Stimulated activated CD4-positive, alpha-beta T cell treated with anti-CD3 and anti-CD28 coated beads, Interleukin-4, amount 100 ng/mL, for 1 hour (primary cell): ENCODE data around the gene PLEKHA4.
"Not testable (repeated sequence)": the region's sequence is repeated elsewhere in the genome, so short reads cannot be mapped to it uniquely, and the experiment has no call there.

Experiments used
- DNase-seq: peaks from one replicate; pipeline ENCODE4 v3.0.0-alpha.2; 2020

PLEKHA4 gene

DNA sequence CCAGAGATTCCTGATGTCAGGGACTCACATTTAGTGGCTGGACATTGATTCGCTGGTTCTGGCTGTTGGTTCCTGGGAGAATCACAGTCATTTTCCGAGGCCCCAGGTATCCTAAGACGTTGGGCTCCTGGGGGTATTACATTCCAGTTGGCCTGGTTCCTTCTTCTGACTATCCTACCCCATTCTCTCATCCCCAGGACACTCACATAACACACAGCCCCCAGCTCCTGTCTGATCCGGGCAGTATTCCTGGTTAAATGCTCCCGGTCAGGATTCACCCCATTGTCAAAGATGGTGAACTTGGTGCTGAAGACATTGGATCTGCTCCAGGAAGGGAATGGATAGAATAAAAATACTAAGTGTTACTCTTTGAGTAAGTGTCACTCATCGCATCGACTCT is 15.3 kb upstream of the PLEKHA4 start:
- no peak for DNase-seq

DNA sequence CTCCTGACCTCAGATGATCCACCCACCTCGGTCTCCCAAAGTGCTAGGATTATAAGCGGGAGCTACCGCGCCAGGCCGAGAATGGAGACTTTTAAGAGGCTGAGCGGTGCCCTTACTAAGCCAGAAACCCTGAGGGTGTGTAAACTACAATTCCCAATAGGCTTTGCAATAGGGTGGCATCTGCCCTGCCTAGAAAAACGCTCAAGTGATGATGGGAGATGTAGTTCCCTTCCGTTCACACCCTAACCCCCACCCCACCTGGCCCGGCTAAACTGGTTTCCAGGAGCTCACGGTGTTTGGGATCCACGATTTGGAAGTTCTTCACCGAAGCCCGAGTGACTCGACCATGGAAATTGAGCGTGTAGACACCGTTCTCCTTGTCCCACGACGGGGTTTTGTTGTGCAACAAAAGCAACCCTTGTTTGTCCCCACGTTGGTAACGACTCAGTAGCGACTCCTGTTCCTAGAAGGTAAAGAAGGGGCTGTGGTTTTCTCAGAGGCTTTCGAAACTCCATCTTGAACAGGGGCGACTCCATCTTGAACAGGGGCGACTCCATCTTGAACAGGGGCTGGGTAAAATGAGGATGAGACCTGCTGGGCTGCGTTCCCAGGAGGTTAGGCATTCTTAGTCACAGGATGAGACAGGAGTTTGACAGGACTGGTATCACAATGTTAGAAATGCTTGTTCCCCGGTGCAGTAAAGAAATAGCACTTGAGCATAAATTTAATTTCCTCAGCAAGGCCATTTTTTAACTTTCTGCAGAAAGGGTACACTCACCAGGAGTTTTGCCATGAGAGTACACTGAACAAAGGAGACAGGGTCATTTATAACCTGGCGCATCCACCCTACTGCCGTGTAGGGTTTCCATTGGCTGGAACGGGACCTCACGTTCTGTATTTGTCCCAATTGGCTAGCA is 13.6 kb upstream of the PLEKHA4 start:
- DNase-seq: no peak

DNA sequence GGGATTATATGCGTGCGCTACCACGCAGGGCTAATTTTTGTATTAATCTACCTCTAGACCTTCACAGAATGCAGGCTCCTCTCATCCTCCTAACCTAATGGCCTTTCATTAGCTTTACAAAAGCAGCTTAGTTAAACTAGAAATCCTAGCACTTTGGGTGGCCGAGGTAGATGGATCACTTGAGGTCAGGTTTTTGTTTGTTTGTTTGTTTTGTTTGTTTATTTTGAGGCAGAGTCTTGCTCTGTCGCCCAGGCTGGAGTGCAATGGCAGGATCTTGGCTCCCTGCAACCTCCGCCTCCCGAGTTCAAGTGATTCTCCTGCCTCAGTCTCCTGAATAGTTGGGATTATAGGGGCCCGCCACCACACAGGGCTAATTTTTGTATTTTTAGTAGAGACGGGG is 11.3 kb upstream of the PLEKHA4 start:
- DNase-seq: not testable (repeated sequence)

DNA sequence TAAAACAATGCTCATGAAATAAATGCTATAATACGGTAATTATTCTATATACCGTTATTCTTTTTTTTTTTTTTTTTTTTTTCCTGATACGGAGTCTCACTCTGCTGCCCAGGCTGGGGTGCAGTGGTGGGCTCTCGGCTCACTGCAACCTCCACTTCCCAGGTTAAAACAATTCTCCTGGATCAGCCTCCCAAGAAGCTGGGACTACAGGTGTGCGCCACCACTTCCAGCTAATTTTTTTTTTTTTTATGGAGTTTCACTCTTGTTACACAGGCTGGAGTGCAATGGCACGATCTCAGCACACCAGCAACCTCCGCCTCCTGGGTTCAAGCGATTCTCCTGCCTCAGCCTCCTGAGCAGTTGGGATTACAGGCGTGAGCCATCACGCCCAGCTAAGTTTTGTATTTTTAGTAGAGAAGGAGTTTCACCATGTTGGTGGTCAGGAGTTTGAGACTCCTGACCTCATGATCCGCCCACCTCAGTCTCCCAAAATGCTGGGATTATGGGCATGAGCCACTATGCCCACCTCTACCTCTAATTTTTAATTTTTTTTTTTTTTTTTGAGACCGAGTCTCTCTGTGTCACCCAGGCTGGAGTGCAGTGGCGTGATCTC is 10.7 kb upstream of the PLEKHA4 start:
- DNase-seq: no peak

DNA sequence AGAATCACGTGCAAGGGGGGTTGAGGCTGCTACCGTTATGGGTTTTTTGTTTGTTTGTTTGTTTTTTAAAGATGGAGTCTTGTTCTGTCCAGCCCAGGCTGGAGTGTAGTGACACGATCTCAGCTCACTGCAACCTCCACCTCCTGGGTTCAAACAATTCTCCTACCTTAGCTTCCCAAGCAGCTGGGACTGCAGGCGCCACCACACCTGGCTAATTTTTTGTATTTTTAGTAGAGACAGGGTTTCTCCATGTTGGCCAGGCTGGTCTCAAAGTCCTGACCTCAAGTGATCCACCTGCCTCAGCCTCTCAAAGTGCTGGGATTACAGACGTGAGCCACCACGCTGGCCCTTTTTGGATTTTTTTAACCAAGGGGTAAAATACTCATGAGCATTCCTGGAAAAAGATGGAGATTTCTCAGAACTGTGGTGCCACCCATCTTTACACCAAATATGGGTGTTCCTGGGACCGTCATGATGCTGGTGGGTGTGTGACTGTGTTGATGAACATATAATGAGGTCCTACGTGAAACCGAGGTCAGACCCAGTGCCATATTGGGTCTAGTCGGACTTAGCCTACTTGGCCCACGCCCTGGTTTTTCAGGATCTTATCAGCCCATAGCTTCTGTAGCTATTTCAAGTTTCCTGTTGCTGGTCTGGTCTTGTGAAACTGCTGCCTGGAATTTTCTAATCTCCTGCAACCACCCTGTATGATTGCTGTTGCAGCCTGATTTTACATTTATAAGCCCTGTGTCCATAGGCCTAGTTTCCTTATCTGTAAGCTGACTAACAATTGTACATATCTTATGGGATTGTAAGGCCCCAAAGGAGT is 10.0 kb upstream of the PLEKHA4 start:
- no peak for DNase-seq

DNA sequence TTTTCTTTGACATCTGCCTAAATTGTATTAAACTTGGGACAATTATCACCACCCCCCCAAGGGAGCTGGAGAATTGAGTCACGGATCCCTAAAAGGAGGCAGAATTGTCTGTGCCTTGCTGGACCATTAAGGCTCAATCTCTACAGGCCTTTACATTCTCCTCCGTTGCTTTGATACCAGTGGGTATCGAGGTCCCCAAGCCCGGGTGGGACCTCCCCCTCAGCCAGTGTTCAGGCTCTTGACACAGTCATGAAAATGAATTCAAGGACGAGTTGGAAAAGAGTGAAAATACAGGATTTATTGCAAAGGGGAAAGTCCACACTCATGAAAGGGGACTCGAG is 9.4 kb upstream of the PLEKHA4 start:
- no peak for DNase-seq

DNA sequence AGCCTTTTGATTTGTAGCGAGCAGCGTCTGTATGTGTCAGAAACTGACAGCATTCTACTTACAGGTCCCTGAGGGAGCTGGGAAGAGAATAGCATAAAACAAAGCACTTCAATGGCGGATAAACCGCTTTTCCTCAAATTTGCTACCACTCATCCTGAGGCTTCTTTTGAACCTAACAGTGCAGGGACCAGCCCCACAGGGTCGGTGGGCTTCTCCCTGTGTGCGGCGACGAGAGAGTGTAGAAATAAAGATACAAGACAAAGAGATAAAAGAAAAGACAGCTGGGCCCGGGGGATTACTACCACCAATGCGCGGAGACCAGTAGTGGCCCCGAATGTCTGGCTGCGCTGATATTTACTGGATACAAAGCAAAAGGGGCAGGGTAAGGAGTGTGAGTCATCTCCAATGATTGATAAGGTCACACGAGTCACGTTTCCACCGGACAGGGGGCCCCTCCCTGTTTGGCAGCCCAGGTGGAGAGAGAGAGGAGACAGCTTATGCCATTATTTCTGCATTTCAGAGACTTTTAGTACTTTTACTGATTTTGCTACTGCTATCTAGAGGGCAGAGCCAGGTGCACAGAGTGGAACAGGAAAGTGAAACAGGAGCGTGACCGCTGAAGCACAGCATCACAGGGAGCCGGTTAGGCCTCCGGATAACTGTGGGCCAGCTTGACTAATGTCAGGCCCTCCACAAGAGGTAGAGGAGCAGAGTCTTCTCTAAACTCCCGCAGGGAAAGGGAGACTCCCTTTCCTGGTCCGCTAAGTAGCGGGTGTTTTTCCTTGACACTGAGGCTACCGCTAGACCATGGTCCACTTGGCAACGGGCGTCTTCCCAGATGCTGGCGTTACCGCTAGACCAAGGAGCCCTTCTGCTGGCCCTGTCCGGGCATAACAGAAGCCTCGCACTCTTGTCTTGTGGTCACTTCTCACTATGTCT is 7.9 kb upstream of the PLEKHA4 start:
- peak; percentile 59 for DNase-seq

DNA sequence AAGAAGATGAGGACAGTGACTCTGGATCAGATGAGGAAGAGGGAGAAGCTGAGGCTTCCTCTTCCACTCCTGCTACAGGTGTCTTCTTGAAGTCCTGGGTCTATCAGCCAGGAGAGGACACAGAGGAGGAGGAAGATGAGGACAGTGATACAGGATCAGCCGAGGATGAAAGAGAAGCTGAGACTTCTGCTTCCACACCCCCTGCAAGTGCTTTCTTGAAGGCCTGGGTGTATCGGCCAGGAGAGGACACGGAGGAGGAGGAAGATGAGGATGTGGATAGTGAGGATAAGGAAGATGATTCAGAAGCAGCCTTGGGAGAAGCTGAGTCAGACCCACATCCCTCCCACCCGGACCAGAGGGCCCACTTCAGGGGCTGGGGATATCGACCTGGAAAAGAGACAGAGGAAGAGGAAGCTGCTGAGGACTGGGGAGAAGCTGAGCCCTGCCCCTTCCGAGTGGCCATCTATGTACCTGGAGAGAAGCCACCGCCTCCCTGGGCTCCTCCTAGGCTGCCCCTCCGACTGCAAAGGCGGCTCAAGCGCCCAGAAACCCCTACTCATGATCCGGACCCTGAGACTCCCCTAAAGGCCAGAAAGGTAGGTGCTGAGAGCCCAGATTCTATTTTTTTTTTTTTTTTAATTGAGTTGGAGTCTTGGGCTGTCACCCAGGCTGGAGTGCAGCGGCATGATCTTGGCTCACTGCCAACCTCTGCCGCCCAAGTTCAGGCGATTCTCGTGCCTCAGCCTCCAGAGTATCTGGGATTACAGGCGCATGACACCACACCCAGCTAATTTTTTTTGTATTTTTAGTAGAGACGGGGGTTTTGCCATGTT is 6.1 kb upstream of the PLEKHA4 start:
- peak; percentile 12 for DNase-seq

DNA sequence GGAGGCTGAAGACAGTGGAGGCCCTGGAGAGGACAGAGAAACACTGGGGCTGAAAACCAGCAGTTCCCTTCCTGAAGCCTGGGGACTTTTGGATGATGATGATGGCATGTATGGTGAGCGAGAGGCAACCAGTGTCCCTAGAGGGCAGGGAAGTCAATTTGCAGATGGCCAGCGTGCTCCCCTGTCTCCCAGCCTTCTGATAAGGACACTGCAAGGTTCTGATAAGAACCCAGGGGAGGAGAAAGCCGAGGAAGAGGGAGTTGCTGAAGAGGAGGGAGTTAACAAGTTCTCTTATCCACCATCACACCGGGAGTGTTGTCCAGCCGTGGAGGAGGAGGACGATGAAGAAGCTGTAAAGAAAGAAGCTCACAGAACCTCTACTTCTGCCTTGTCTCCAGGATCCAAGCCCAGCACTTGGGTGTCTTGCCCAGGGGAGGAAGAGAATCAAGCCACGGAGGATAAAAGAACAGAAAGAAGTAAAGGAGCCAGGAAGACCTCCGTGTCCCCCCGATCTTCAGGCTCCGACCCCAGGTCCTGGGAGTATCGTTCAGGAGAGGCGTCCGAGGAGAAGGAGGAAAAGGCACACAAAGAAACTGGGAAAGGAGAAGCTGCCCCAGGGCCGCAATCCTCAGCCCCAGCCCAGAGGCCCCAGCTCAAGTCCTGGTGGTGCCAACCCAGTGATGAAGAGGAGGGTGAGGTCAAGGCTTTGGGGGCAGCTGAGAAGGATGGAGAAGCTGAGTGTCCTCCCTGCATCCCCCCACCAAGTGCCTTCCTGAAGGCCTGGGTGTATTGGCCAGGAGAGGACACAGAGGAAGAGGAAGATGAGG is 5.3 kb upstream of the PLEKHA4 start:
- DNase-seq: no peak

DNA sequence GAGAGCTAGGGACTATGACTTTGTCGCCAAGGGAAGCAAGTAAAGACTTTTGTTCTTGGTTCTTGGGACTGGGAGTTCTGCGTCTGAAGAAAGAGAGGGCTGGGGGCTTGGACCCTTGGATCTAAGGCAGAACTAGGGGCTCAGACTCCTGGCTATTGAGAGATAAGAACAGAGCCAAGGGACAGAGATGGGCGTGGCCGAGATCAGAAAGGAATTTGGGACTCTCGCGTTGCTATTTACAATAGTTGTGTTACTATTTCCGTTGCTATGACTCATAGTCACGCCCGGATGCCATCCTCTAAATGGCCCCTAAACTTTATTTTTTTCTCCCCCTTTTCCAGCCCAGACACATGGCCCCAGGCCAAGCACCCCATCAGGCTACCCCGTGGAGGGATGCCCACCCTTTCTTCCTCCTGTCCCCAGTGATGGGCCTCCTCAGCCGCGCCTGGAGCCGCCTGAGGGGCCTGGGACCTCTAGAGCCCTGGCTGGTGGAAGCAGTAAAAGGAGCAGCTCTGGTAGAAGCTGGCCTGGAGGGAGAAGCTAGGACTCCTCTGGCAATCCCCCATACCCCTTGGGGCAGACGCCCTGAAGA is 4.6 kb upstream of the PLEKHA4 start:
- DNase-seq: peak; percentile 68

DNA sequence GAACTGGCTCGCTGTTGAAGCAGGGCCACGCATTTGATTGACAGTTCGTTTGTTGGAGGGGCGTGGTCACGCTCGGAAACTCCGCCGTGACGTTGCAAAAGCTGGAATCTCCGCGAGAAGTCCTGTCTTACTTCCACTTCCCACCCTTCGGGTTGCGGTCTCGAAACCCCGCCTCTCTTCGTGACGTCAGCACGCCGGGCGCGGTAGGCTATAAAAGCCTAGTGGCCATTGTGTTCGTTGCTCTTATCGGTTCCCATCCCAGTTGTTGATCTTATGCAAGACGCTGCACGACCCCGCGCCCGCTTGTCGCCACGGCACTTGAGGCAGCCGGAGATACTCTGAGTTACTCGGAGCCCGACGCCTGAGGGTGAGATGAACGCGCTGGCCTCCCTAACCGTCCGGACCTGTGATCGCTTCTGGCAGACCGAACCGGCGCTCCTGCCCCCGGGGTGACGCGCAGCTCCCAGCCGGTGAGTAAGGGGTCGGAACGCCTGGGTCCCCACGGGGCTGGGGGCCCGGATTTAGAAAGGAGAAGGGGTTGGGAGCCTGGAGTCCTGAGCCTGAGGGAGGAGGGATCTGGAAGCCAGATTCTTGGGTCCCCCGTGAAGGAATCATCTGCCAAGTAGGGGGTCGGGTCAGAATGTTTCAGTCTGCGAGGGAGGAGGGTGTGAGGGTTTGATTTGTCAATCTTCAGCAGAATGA is 3.9 kb upstream of the PLEKHA4 start, which contains the start of gene PPP1R15A:
Gene PPP1R15A, plus strand, starts transcription at position 240 of the 702 bp plus-strand sequence. CDS start 813 bp downstream, outside the sequence.
- DNase-seq: peak; percentile 98

DNA sequence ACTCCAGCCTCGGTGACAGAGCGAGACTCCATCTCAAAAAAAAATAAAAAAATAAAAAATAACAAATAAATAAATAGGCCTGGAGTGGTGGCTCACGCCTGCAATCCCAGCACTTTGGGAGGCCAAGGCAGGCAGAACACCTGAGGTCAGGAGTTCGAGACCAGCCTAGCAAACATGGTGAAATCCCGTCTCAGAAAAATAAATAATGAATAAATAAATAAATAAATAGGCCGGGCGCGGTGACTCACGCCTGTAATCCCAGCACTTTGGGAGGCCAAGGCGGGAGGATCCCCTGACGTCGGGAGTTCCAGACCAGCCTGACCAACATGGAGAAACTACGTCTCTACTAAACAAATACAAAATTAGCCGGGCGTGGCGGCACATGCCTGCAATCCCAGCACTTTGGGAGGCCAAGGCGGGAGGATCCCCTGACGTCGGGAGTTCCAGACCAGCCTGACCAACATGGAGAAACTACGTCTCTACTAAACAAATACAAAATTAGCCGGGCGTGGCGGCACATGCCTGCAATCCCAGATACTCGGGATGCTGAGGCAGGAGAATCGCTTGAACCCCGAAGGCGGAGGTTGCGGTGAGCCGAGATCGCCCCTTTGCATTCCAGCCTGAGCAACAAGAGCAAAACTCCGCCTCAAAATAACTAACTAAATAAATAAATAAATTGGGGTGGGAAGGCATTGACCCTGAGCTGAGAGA is 3.2 kb upstream of the PLEKHA4 start:
- not testable (repeated sequence) for DNase-seq

DNA sequence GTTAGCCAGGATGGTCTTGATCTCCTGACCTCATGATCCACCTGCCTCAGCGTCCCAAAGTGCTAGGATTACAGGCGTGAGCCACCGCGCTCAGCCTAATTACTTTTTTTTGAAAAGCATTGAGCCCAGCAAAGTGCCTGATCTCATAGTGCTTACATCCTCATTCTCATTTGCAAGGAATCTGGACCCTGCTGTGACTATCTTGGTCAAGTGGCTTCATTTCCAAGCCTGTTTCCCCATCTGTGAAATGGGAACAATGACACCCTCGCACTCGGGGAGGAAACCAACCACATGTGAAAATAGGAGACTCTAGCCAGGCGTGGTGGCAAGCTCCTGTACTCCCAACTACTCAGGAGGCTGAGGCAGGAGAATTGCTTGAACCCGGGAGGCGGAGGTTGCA is 1.6 kb upstream of the PLEKHA4 start:
- no peak for DNase-seq

DNA sequence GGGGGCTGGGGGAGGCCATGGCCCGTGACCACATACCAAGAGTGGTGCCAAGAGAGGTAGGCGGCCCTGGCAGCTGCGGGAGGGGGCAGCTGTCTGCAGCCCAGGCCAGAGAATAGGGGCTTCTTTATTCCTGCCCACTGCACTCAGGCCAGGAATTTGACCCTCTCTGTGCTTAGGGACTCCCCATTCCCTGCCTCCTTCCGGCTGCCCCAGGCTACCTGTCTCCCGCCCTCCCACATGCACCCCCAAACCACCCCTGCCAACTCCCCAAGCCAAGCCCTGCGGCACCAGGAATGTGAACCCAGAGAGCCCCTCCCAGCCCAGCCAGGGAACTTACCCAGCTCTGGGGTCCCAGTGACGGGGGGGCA is 687 bp downstream of the PLEKHA4 start:
- DNase-seq: no peak

DNA sequence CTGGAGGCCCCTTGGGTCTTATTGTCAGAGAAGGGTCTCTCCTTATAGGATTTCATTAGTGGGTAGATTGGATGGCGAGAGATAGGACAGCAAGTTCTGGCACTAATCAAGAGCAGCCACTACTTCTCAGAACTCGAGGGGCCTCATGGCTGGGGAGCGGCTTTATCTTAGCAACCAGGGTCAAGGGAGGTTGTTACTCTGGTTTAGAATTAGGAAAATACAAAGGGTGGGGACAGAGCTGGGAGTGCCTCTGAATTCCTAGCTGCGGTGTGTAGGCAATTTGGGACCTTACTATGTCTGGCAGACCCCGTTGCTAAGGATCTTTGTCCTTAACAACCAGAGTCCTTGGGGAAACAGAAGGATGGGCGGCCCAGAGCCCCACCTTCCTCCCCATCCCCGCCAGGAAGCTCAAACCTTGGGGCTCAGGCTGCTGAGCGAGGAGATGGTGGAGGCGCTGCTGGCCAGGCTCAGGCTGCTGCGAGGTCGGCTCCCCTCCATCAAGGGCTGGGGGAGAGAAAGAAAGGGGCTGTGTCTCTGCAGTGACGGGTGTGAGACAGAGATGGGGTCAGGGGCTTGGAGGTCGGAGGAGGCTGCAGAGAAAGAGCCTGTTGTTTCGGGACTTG is 1.2 kb downstream of the PLEKHA4 start:
- no peak for DNase-seq

DNA sequence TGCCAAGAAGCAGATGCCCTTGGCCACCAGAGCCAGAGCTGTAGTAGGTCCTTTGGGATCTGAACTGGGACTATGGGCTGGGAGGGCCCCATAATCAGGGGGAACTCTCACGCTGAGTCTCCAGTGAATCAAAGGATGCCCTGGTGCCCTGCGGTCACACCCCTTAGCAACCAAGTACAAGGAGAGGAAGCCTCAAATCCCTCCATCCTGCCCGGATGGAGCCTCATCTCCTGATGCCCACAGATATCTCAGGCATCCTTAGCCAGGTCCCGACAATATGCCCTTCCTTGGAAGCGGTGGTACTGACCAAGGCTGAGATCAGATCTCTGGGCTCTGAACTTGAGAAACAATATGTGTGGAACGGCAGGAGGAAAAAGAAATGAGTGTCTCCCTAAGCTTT is 1.7 kb downstream of the PLEKHA4 start:
- no peak for DNase-seq

DNA sequence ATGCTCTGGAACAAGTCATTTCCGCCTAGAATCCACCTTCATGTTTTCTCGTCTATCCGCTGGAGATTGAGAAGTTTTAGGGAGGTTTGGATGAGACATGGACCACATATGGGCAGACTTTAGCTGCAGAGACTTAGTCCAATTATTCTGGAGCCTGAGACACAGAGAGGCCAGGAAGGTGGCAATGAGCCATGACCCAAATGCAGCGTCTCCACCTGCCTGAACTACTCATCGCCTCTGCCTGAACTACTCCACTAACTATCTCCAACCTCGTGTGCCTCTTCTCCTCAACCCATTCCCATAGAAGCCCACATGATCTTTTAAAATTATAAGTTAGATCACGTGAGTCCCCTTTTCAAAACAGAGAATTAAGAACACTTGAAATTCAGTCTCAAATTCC is 5.6 kb downstream of the PLEKHA4 start:
- no peak for DNase-seq

DNA sequence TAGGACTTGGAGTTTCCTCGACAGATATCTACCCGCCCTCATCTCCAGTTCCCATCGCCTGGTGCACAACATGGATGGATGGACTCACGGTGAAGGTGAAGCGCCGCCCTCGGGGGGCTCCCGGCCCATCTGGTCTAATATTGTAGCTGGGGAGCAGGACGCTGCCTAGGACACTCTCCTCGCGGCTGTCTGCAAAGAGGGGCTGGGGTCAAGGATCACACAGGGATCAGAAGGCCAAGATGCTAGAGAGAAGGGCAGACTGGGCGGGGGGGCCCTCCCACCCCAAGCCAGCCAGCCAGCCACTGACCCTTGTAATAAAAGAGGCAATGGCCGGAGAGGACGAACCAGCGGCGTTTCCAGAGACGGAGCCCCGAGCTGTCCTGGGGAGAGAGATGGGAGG is 7.1 kb downstream of the PLEKHA4 start:
- no peak for DNase-seq
